Measurements from ENCODE around the gene TCF3. TPM values are rescaled to one million over a fixed set of nuclear protein-coding genes. Genes with fewer than 3 reads are reported as not detected.

TCF3 gene
- total and polyA plus RNA-seq, 12 donors = 8.5 to 96.0 (median 42.0) TPM

Small RNA genes lying within 50 kb of the gene (small RNA-seq; reads per million reads assigned to genes)
- 0 reads per million in 2 donors for gene AC005943.2
- 0 reads per million in 2 donors for gene RN7SL477P
- 0 reads per million in 2 donors for gene RNU6-1223P

Other genes with a start within 250 kb of the TCF3 start
- 10 to 100 TPM; 11.5 to 87.5 (median 41.4) TPM for gene DAZAP1, start 245.0 kb downstream of the TCF3 start, total RNA-seq
- gene DAZAP1, start 245.0 kb downstream of the TCF3 start, polyA plus RNA-seq = 100 to 1,000 TPM in 1 of 3 donors, 10 to 100 TPM in 2; 60.0 to 117 (median 77.5) TPM
- 1,000 to 10,000 TPM in 6 of 9 donors, 100 to 1,000 TPM in 3; 780 to 3,934 (median 1,471) TPM for gene RPS15, start 214.2 kb downstream of the TCF3 start, total RNA-seq
- gene RPS15, start 214.2 kb downstream of the TCF3 start, polyA plus RNA-seq = 1,000 to 10,000 TPM in 2 of 3 donors, 100 to 1,000 TPM in 1; 471 to 4,071 (median 2,224) TPM
- 1 to 10 TPM in 3 of 9 donors, under 1 TPM in 6; 0.06 to 6.9 (median 0.35) TPM for gene APC2, start 202.5 kb downstream of the TCF3 start, total RNA-seq
- 10 to 100 TPM in 1 of 3 donors, under 1 TPM in 2; 0.71 to 12.9 (median 0.82) TPM for gene APC2, start 202.5 kb downstream of the TCF3 start, polyA plus RNA-seq
- gene C19orf25, start 173.4 kb downstream of the TCF3 start, total RNA-seq = 10 to 100 TPM; 26.9 to 60.4 (median 35.6) TPM
- 10 to 100 TPM in 2 of 3 donors, 1 to 10 TPM in 1; 6.0 to 55.7 (median 33.4) TPM for gene C19orf25, start 173.4 kb downstream of the TCF3 start, polyA plus RNA-seq
- gene PCSK4, start 162.3 kb downstream of the TCF3 start, total RNA-seq = 10 to 100 TPM in 2 of 9 donors, 1 to 10 TPM in 7; 1.2 to 13.1 (median 4.4) TPM
- 10 to 100 TPM in 2 of 3 donors, 1 to 10 TPM in 1; 1.3 to 29.7 (median 13.7) TPM for gene PCSK4, start 162.3 kb downstream of the TCF3 start, polyA plus RNA-seq
- gene REEP6, start 161.4 kb downstream of the TCF3 start, total RNA-seq = 100 to 1,000 TPM in 5 of 9 donors, 10 to 100 TPM in 4; 44.5 to 189 (median 110) TPM
- 100 to 1,000 TPM in 2 of 3 donors, 10 to 100 TPM in 1; 16.5 to 205 (median 120) TPM for gene REEP6, start 161.4 kb downstream of the TCF3 start, polyA plus RNA-seq
- gene ADAMTSL5, start 139.6 kb downstream of the TCF3 start, total RNA-seq = 1 to 10 TPM in 7 of 9 donors, under 1 TPM in 2; 0.61 to 8.8 (median 1.6) TPM
- 1 to 10 TPM in 2 of 3 donors, under 1 TPM in 1; 0.79 to 2.4 (median 2.0) TPM for gene ADAMTSL5, start 139.6 kb downstream of the TCF3 start, polyA plus RNA-seq
- under 1 TPM in 2 of 9 donors, not detected in 7; 0.15 to 0.17 TPM for gene PLK5, start 128.5 kb downstream of the TCF3 start, total RNA-seq
- 1 to 10 TPM in 1 of 3 donors, under 1 TPM in 1, not detected in 1; 0.47 to 1.0 TPM for gene PLK5, start 128.5 kb downstream of the TCF3 start, polyA plus RNA-seq
- gene MEX3D, start 84.3 kb downstream of the TCF3 start, total RNA-seq = 10 to 100 TPM in 8 of 9 donors, 1 to 10 TPM in 1; 7.3 to 31.6 (median 20.1) TPM
- 1 to 10 TPM; 1.6 to 2.6 (median 2.1) TPM for gene MEX3D, start 84.3 kb downstream of the TCF3 start, polyA plus RNA-seq
- 100 to 1,000 TPM in 4 of 9 donors, 10 to 100 TPM in 5; 60.6 to 144 (median 92.1) TPM for gene MBD3, start 59.8 kb downstream of the TCF3 start, total RNA-seq
- 100 to 1,000 TPM in 1 of 3 donors, 10 to 100 TPM in 1, 1 to 10 TPM in 1; 3.5 to 221 (median 95.8) TPM for gene MBD3, start 59.8 kb downstream of the TCF3 start, polyA plus RNA-seq
- 100 to 1,000 TPM in 6 of 9 donors, 10 to 100 TPM in 3; 47.1 to 336 (median 267) TPM for gene UQCR11, start 47.2 kb downstream of the TCF3 start, total RNA-seq
- gene UQCR11, start 47.2 kb downstream of the TCF3 start, polyA plus RNA-seq = 100 to 1,000 TPM in 1 of 3 donors, 10 to 100 TPM in 2; 91.7 to 122 (median 96.9) TPM
- gene ONECUT3, start 100.9 kb upstream of the TCF3 start, total RNA-seq = not detected
- gene ONECUT3, start 100.9 kb upstream of the TCF3 start, polyA plus RNA-seq = under 1 TPM in 1 of 3 donors, not detected in 2; under 0.01 TPM
- gene ATP8B3, start 159.7 kb upstream of the TCF3 start, total RNA-seq = 10 to 100 TPM in 2 of 9 donors, 1 to 10 TPM in 6, under 1 TPM in 1; 0.26 to 15.1 (median 4.9) TPM
- 1 to 10 TPM; 2.0 to 9.2 (median 3.9) TPM for gene ATP8B3, start 159.7 kb upstream of the TCF3 start, polyA plus RNA-seq
- 10 to 100 TPM in 8 of 9 donors, 1 to 10 TPM in 1; 9.3 to 98.8 (median 30.9) TPM for gene REXO1, start 195.9 kb upstream of the TCF3 start, total RNA-seq
- gene REXO1, start 195.9 kb upstream of the TCF3 start, polyA plus RNA-seq = 100 to 1,000 TPM in 2 of 3 donors, 10 to 100 TPM in 1; 18.4 to 155 (median 150) TPM
- gene KLF16, start 211.0 kb upstream of the TCF3 start, total RNA-seq = 10 to 100 TPM in 7 of 9 donors, 1 to 10 TPM in 2; 4.2 to 28.1 (median 16.3) TPM
- 10 to 100 TPM in 1 of 3 donors, 1 to 10 TPM in 2; 2.0 to 12.9 (median 6.9) TPM for gene KLF16, start 211.0 kb upstream of the TCF3 start, polyA plus RNA-seq
- gene ABHD17A, start 232.9 kb upstream of the TCF3 start, total RNA-seq = 100 to 1,000 TPM in 4 of 9 donors, 10 to 100 TPM in 5; 51.8 to 145 (median 93.3) TPM
- 100 to 1,000 TPM in 2 of 3 donors, 1 to 10 TPM in 1; 2.5 to 235 (median 195) TPM for gene ABHD17A, start 232.9 kb upstream of the TCF3 start, polyA plus RNA-seq

Data from adrenal gland (tissue), 12 donors.